Cardiac muscle cell (in vitro differentiated cells and primary cell): ENCODE data around the gene ERCC8. TPM values are rescaled to one million over a fixed set of nuclear protein-coding genes. Genes with fewer than 3 reads are reported as not detected.

Experiments used
- DNase-seq, 2 donors: peaks; one replicate each; pipeline versions ENCODE4 v3.0.0 to v3.0.0-alpha.2; 2010 to 2017; ENCODE audit warnings: low read depth in 1 of 2, low spot score in 1 of 2
- H3K27ac ChIP-seq: fragments of 200-600 bp; sonication (generic); 2 replicates; pipeline ENCODE4 v1.5.1; 2016
- H3K27me3 ChIP-seq: fragments of 200-600 bp; sonication (generic); 2 replicates; pipeline ENCODE4 v1.6.0; 2016; ENCODE audit warnings: control low read depth
- H3K36me3 ChIP-seq: fragments of 200-600 bp; sonication (generic); 2 replicates; pipeline ENCODE4 v1.5.1; 2016; ENCODE audit warnings: control low read depth
- H3K4me1 ChIP-seq: fragments of 200-600 bp; sonication (generic); 2 replicates; pipeline ENCODE4 v1.8.1; 2017; ENCODE audit warnings: low read depth, mild to moderate bottlenecking, mixed run types
- H3K4me3 ChIP-seq: fragments of 200-600 bp; sonication (generic); 2 replicates; pipeline ENCODE4 v1.5.1; 2016; ENCODE audit warnings: mild to moderate bottlenecking
- H3K9me3 ChIP-seq: fragments of 200-600 bp; sonication (generic); 2 replicates; pipeline ENCODE4 v1.5.1; 2017; ENCODE audit warnings: low read depth, mild to moderate bottlenecking, control low read depth
- polyA plus RNA-seq: library from polyadenylated mRNA; unstranded; fragments of >200 nt; fragmentation: Nextera tagmentation; extraction: Ambion mirVana; gene quantifications from 2 replicates; pipeline ENCODE4 v1.2.1, GENCODE V29; 2016
- total RNA-seq: library from RNA; depleted of rRNA; stranded (reverse); fragments of >200 nt; gene quantifications from 2 replicates; pipeline ENCODE4 v1.2.3, GENCODE V29; 2016
- TF ChIP-seq, protein P1 (sequence below): IDR thresholded peaks from 2 replicates; pipeline ENCODE4 v1.5.1; 2012; ENCODE audit warnings: low read depth, mild to moderate bottlenecking, low read length

The ERCC8 gene
- total and polyA plus RNA-seq, 2 experiments from 2014 or later, result 9.7 to 19.1 TPM

DNA sequence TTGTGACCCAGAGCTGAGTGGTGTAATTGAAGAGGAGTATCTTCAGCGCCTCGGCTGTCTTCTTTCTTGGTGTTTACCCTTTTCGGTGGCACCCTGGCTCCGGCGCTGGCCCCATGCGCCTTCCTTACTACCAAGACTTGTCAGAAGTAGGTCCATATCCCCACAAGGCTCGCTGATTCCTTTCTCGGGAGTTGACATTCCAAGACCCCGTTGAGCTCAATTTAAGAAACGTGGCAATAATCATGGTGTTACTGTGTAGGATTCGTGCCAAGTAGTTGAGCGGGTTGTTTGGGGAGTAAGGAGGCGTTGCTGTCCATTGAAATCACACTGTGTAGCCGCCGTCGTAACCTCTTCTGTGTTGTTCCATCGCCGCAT, 930 bp upstream of the ERCC8 start:
- H3K27ac ChIP-seq, result peak overlapping the region; percentile 34
- no peaks in the 10 kb centered on the region for H3K27me3 ChIP-seq
- H3K4me3 ChIP-seq, result peak overlapping the region; percentile 59
- H3K36me3 ChIP-seq, result no peaks in the 10 kb centered on the region
- peak; percentile 37 to 75 for DNase-seq
- H3K9me3 ChIP-seq, result no peaks in the 10 kb centered on the region
- TF ChIP-seq, protein P1, sequence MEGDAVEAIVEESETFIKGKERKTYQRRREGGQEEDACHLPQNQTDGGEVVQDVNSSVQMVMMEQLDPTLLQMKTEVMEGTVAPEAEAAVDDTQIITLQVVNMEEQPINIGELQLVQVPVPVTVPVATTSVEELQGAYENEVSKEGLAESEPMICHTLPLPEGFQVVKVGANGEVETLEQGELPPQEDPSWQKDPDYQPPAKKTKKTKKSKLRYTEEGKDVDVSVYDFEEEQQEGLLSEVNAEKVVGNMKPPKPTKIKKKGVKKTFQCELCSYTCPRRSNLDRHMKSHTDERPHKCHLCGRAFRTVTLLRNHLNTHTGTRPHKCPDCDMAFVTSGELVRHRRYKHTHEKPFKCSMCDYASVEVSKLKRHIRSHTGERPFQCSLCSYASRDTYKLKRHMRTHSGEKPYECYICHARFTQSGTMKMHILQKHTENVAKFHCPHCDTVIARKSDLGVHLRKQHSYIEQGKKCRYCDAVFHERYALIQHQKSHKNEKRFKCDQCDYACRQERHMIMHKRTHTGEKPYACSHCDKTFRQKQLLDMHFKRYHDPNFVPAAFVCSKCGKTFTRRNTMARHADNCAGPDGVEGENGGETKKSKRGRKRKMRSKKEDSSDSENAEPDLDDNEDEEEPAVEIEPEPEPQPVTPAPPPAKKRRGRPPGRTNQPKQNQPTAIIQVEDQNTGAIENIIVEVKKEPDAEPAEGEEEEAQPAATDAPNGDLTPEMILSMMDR, result no peak
- H3K4me1 ChIP-seq, result peaks cover 6% of the 10 kb centered on the region

DNA sequence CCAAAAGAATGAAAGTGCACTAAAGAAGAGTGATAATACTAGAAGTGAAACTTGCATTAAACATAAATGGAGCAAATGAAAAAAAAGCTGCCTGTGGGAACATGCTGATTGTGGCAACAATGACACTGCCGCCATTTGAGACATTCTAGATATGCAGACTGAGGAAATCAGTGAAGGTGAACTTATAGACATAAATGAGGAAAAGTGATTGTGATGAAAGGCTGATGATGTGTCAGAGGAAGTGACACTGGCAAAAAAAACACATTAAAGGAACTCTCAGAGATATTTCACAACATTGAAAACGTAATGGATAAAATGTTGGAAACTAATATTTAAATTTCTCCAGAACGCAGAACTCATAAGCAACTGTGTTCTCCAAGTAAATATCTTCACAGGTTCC, 1.2 kb downstream of the ERCC8 start:
- no peak for DNase-seq
- H3K27ac ChIP-seq, result no peak overlapping the region
- no peaks in the 10 kb centered on the region for H3K36me3 ChIP-seq
- H3K4me3 ChIP-seq, result peak overlapping the region; percentile 59
- H3K4me1 ChIP-seq, result peaks cover 6% of the 10 kb centered on the region
- no peaks in the 10 kb centered on the region for H3K27me3 ChIP-seq
- H3K9me3 ChIP-seq, result no peaks in the 10 kb centered on the region
- TF ChIP-seq, protein P1, result no peak

DNA sequence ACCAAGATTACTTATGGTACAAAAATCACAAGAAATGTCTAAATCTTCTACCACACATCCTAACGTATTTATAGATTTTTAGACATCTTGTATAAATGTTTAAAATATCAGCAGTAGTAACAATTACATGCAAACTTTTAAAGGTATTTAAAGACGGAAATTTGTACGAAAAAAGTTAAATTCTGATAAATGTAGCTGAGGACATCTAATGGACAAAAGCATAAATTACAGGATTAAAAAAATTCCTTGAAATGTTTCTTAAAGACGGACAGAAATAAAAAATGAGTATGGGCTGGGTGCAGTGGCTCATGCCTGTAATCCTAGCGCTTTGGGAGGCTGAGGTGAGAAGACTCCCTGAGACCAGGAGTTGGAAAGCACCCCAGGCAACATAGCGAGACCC, 15.8 kb downstream of the ERCC8 start:
- TF ChIP-seq, protein P1, result peak; percentile 23
- peaks cover 23% of the 10 kb centered on the region for H3K36me3 ChIP-seq
- H3K27ac ChIP-seq, result no peak overlapping the region
- DNase-seq, result peak in 1 of 2 donors; percentile 17
- no peaks in the 10 kb centered on the region for H3K4me1 ChIP-seq
- H3K9me3 ChIP-seq, result no peaks in the 10 kb centered on the region
- no peaks in the 10 kb centered on the region for H3K27me3 ChIP-seq
- H3K4me3 ChIP-seq, result no peak overlapping the region

DNA sequence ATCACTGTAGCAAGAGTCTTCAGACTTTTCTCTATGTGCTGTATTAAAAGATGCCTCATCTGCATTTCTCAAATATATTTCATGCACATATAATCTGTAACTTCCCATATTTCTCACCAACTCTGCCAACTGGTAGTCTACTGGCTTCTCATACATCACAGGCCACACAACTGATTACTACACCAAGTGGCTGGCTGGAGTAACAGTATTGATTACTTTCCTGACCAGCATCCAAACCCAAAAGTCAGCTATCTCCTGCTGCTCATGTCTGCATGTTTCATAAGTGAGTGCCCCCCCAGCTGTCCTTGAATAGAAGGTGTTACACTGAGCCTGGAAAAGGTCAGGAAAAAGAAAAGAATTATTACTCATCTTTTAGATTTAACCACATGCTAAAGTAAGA, 17.4 kb downstream of the ERCC8 start:
- no peak for DNase-seq
- TF ChIP-seq, protein P1, result no peak
- no peaks in the 10 kb centered on the region for H3K27me3 ChIP-seq
- H3K4me3 ChIP-seq, result no peak overlapping the region
- no peak overlapping the region for H3K27ac ChIP-seq
- peaks cover 23% of the 10 kb centered on the region for H3K36me3 ChIP-seq
- no peaks in the 10 kb centered on the region for H3K9me3 ChIP-seq
- H3K4me1 ChIP-seq, result no peaks in the 10 kb centered on the region

DNA sequence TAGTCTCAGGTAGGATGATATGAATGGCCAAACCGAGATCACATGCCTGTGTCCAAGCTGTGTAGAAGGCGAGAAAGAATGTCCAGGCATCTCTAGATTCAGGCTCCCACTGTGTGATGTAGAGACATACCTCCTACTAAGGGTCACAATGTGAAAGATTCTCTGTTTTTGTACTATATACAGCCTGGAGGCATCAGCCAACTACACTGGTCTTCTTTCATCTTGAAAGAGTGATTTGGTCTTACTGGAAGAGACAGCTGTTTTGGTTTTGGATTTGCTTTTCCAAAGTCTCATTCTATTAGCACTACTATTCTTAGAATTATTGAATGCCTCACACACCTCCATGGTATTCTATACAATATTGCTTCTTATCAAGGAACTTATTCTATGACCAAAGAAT, 26.4 kb downstream of the ERCC8 start:
- DNase-seq, result no peak
- Histone ChIP-seq H3K4me1 (no peaks in the 10 kb centered on the region), H3K27ac (no peak overlapping the region), H3K27me3 (no peaks in the 10 kb centered on the region), H3K9me3 (no peaks in the 10 kb centered on the region), H3K36me3 (peaks cover 3% of the 10 kb centered on the region), H3K4me3 (no peak overlapping the region)
- TF ChIP-seq, protein P1, result no peak

DNA sequence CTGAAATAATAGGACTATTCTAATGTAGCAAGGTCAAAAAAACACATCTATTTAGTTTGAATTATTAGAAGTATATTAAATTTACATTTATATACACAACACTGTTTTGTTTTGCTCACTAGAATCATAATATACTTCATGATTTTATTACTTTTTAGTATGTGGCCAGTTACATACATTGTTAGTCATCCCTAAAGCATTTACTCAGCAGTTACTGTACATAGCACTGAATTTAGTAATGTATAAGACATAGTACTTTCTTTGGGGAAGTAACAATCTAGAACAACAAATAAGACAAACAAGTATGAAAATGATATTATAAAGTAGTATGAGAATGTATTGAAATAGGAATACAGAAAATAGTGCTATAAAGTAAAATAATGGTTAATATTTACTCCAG, 28.2 kb downstream of the ERCC8 start:
- Histone ChIP-seq H3K9me3 (no peaks in the 10 kb centered on the region), H3K27ac (no peak overlapping the region), H3K4me1 (no peaks in the 10 kb centered on the region), H3K4me3 (no peak overlapping the region), H3K36me3 (peaks cover 3% of the 10 kb centered on the region), H3K27me3 (no peaks in the 10 kb centered on the region)
- TF ChIP-seq, protein P1, result no peak
- DNase-seq, result no peak
